NCI-H345 treated with DMSO at 0.1 percent for 48 hours (cell line): ENCODE results near the gene PIGN.
"Not testable (repeated sequence)": the region's sequence is repeated elsewhere in the genome, so short reads cannot be mapped to it uniquely, and the experiment has no call there.

Source experiments
- DNase-seq: peaks from one replicate; lab custom pipeline; 2025; ENCODE audit not compliant: unreplicated experiment; lab: John Stamatoyannopoulos, UW

The PIGN gene

GRCh38 chr18:62069556-62069955, 117.3 kb downstream of the PIGN start:
- DNase-seq: no peak

GRCh38 chr18:62066102-62066818, 120.6 kb downstream of the PIGN start:
- no peak for DNase-seq

- no peak for DNase-seq
These were observed 122.5 kb downstream of the PIGN start for GRCh38 chr18:62064361-62064760.

- DNase-seq: no peak
These were observed 124.9 kb downstream of the PIGN start for GRCh38 chr18:62061821-62062478.

DNA sequence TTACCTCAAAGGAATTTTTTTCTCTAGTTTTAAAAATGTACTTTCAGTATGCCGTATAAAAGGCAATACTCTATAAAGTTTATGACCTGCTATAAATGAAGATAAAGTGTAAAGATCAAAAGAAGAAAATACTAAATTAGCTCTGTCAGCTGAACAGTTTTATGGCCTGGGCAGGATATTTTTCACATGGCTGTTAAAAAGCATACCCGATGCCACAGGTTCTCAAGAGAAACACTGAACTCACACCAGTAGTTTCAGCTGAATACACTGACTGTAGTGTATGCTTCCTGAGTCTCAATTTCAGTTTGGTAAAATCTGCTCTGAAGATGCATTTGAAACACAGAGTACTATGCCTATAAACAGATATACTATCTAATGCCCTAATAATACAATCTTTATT, 126.0 kb downstream of the PIGN start:
- DNase-seq: no peak

GRCh38 chr18:62054929-62055498, 131.8 kb downstream of the PIGN start:
- no peak for DNase-seq

DNA sequence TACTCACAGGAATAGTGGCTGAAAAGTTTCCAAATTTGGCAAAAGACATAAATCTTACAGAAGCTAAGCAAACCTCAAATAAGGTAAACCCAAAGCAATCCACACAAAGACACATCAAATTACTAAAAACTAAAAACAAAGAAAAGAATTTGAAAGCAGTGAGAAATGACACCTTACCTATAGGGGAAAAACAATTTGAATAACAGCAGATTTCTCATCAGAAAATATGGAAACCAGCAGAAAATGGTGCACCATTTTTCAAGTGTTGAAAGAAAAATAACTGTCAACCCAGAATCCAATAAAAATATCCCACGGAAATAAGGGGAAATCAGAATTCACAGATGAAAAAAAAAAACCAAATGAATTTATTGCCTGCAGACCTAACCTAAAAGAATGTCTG, 138.6 kb downstream of the PIGN start:
- no peak for DNase-seq

- DNase-seq: no peak
These were observed 141.5 kb downstream of the PIGN start for GRCh38 chr18:62045316-62045715.

DNA sequence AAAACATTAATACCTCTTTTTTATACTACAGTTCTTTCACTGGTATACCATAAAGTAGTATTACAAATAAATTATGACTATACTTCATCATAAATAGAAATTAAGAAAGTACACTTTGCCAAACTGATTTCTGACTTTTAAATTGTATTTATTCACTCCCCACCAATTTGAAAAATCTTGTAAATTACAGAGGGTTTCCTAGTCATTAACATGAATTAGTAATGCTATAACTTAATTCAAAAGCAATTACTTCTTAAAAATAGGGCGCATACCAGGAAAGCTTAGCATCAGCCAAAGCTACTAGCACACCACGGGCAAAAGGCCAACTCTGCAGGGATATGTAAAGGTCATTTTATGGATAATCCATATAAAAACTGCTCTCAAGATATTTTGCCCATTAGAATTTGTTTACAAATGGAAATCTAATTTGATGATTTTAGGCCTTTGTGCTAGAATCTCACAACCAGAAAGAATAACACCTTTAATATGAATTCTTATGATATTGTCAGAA, 142.3 kb downstream of the PIGN start:
- DNase-seq: no peak

GRCh38 chr18:62037989-62038778, 148.7 kb downstream of the PIGN start:
- DNase-seq: no peak

- DNase-seq: no peak
These were observed 149.7 kb downstream of the PIGN start for GRCh38 chr18:62037012-62037742.

DNA sequence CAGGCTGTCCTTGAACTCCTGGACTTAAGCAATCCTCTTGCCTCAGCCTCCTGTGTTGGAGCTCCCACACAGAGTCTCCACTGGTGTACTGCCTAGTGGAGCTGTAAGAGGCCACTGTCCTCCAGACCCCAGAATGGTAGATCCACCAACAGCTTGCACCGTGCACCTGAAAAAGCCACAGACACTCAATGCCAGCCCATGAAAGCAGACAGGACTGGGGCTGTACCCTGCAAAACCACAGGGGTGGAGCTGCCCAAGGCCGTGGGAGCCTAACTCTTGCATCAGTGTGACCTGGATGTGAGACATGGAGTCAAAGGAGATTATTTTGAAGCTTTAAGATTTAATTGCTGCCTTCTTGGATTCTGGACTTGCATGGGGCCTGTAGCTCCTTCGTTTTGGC, 152.6 kb downstream of the PIGN start:
- not testable (repeated sequence) for DNase-seq

GRCh38 chr18:62033756-62034155, 153.1 kb downstream of the PIGN start:
- no peak for DNase-seq

- DNase-seq: no peak
These were observed 153.6 kb downstream of the PIGN start for GRCh38 chr18:62033207-62033606.

GRCh38 chr18:62030091-62030985, 156.5 kb downstream of the PIGN start:
- DNase-seq: no peak

GRCh38 chr18:62028715-62029114, 158.1 kb downstream of the PIGN start:
- DNase-seq: no peak

DNA sequence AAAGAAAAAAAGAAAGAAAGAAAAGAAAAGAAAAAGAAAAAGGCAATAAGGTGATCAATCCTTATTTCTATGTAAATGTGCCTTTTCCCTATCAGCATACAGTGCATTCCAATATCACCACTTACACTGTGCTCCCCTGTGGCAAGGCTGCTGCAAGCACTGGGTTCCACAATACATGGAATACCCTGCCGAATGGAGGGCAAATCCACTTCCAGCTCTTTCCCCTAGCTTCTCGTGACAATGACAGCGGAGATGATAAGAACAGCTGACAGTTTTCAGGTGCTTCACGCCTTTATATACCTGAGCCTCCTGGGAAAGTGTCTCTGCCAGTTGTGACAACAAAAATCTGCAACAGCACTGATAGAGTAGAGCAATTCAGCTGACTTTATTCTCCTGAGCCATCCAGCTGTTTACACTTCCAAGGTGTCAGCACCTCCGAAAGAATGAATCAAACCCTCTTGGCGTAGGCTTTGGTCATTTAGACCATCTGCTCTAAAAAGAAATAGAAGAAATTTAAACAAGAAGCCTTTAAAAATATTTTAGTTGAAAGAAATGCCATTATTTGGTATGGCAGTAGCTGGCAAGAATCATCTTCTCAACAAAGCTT, 158.8 kb downstream of the PIGN start:
- DNase-seq: no peak

DNA sequence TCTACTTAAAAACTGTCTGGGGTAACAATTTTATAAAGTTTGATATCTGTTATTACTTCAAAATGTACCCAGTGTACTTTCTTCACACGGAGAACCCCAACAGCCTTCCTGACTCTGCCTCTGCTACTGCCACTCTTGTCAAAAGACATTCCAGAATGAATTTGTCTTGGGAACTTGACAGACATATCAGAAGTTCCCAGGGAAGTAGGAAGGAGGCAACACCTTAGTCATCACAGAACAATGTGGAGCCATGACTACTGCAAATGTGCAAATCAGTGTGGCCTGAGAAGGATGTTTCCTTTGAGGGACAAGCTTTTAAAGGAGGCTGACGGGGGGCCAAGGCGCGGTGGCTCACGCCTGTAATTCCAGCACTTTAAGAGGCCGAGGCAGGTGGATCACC, 160.3 kb downstream of the PIGN start:
- no peak for DNase-seq

DNA sequence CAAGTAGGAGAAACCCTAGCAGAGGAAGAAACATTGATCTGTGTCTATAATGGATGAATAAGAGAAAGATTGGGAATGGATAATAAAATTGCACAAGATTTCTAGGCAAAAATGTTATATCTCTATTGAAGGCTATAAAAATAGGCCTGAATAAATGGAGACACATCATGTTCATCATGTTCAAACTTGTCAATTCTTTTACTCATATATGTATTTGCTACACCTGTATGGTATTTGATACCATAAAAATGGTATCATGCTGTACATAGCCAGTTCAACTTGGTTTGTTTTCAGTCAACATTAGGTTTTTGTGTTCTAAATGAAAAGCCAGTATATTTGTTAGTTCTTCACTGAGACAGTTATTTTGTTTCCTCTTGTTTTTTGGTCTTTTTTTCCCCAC, 161.9 kb downstream of the PIGN start:
- no peak for DNase-seq
